Keratinocyte (primary cell): ENCODE data around the gene ZBTB33. TPM values are rescaled to one million over a fixed set of nuclear protein-coding genes. Genes with fewer than 3 reads are reported as not detected.

ENCODE experiments used
- DNase-seq: peaks from one replicate; pipeline ENCODE4 v3.0.0-alpha.2; 2011; ENCODE audit warnings: low read depth, missing footprints, low spot score
- FAIRE-seq: peaks from 2 replicates; lab custom pipeline; 2011; peaks lifted over from hg19 to GRCh38; lab: Jason Lieb, UNC
- H2AFZ ChIP-seq: 2 replicates; pipeline ENCODE4 v1.6.0; 2012; ENCODE audit warnings: low read length, control low read depth, inconsistent platforms; ENCODE audit not compliant: control insufficient read depth
- H3K27ac ChIP-seq: 2 replicates; pipeline ENCODE4 v1.5.1; 2011; ENCODE audit warnings: low read length; ENCODE audit not compliant: control insufficient read depth, insufficient read depth
- H3K27me3 ChIP-seq: 3 replicates; pipeline ENCODE4 v1.6.0; 2011; ENCODE audit warnings: low read length; ENCODE audit not compliant: control insufficient read depth, insufficient read depth; ENCODE audit errors: extremely low read depth
- H3K36me3 ChIP-seq, 2 experiments: 2 replicates in 1 of 2; 3 replicates in 1 of 2; pipeline ENCODE4 v1.5.1; 2011; ENCODE audit warnings: low read length in 2 of 2, mild to moderate bottlenecking in 1 of 2; ENCODE audit not compliant: control insufficient read depth in 2 of 2, insufficient read depth in 2 of 2; ENCODE audit errors: extremely low read depth in 1 of 2
- H3K4me1 ChIP-seq: 3 replicates; pipeline ENCODE4 v1.5.1; 2011; ENCODE audit warnings: low read length; ENCODE audit not compliant: control insufficient read depth, insufficient read depth; ENCODE audit errors: extremely low read depth
- H3K4me2 ChIP-seq: 3 replicates; pipeline ENCODE4 v1.6.0; 2011; ENCODE audit warnings: low read depth, low read length; ENCODE audit not compliant: control insufficient read depth, insufficient read depth; ENCODE audit errors: extremely low read depth
- H3K4me3 ChIP-seq, 3 experiments: fragments of 200-600 bp in 1 of 3; sonication (generic) in 1 of 3; 2 replicates in 2 of 3; 3 replicates in 1 of 3; pipeline ENCODE4 v1.5.1; 2011 to 2016; ENCODE audit warnings: low read length in 3 of 3, mild to moderate bottlenecking in 3 of 3, control low read depth in 2 of 3, inconsistent platforms in 1 of 3, low read depth in 1 of 3, mixed read lengths in 1 of 3, mixed run types in 1 of 3, moderate library complexity in 1 of 3; ENCODE audit not compliant: control insufficient read depth in 2 of 3, insufficient read depth in 2 of 3; ENCODE audit errors: extremely low read depth in 1 of 3
- H3K79me2 ChIP-seq: 2 replicates; pipeline ENCODE4 v1.6.0; 2012; ENCODE audit warnings: low read length; ENCODE audit not compliant: control insufficient read depth, insufficient read depth
- H3K9ac ChIP-seq: 3 replicates; pipeline ENCODE4 v1.6.0; 2011; ENCODE audit warnings: low read length; ENCODE audit not compliant: control insufficient read depth, insufficient read depth; ENCODE audit errors: extremely low read depth
- H3K9me1 ChIP-seq: 3 replicates; pipeline ENCODE4 v1.6.0; 2011; ENCODE audit warnings: low read length; ENCODE audit not compliant: control insufficient read depth, insufficient read depth; ENCODE audit errors: extremely low read depth
- H3K9me3 ChIP-seq: 2 replicates; pipeline ENCODE4 v1.5.1; 2012; ENCODE audit warnings: low read depth, low read length; ENCODE audit not compliant: control insufficient read depth
- H4K20me1 ChIP-seq: 3 replicates; pipeline ENCODE4 v1.6.0; 2011; ENCODE audit warnings: low read length; ENCODE audit not compliant: control insufficient read depth, insufficient read depth; ENCODE audit errors: extremely low read depth
- CTCF ChIP-seq, 3 experiments: IDR thresholded peaks in 1 of 3; conservative IDR thresholded peaks in 1 of 3; optimal IDR thresholded peaks in 1 of 3; 2 replicates in 2 of 3; 3 replicates in 1 of 3; pipeline versions ENCODE3 to v1.5.1; 2011; ENCODE audit warnings: low read length in 3 of 3, mild to moderate bottlenecking in 3 of 3, moderate library complexity in 2 of 3, control low read depth in 1 of 3, inconsistent platforms in 1 of 3; ENCODE audit not compliant: insufficient read depth in 2 of 3; ENCODE audit errors: extremely low read depth in 1 of 3
- EZH2 ChIP-seq: IDR thresholded peaks from one replicate; pipeline ENCODE4 v1.6.1; 2012; ENCODE audit warnings: inconsistent platforms, mild to moderate bottlenecking, low read length, moderate library complexity
- dilution Hi-C: fragments of 300-500 bp; cut with MboI; formaldehyde crosslinking; loops from one replicate; pipeline ENCODE4 v1.7.0; 2020; ENCODE audit warnings: low sequenced_read_pairs; ENCODE audit not compliant: extremely low pct_ligation_motif_present
- polyA plus RNA-seq, 5 experiments: library from polyadenylated mRNA; depleted of rRNA in 3 of 5; stranded (reverse) in 3 of 5; stranded (forward) in 1 of 5; unstranded in 1 of 5; fragments of >200 nt; gene quantifications; 1 replicate in 1 of 5; 2 replicates in 3 of 5; 3 replicates in 1 of 5; pipeline versions ENCODE4 v1.2.1 to v1.2.3, GENCODE V29; 2011 to 2012; ENCODE audit warnings: missing spikeins in 2 of 5, low read depth in 1 of 5, low replicate concordance in 1 of 5

The ZBTB33 gene
- polyA plus RNA-seq, 1 donor (not counting 4 experiments of a cell fraction or from before 2014, with no cell fraction given), result 13.4 TPM

- H3K9me1 ChIP-seq, result no peaks in the 10 kb centered on the region
- FAIRE-seq, result no peak
- H3K4me1 ChIP-seq, result no peaks in the 10 kb centered on the region
- H3K4me3 ChIP-seq, result no peak overlapping the region
- TF ChIP-seq CTCF (optimal IDR thresholded peaks at IDR 0.05 in 1 of 3, IDR thresholded peaks at IDR 0.05 in 1 of 3, conservative IDR thresholded peaks at IDR 0.05 in 1 of 3; ENCODE audit: extremely low read depth in 1 of 3, insufficient read depth in 2 of 3, low read length in 3 of 3) (no peak), EZH2 (no peak)
- no peak overlapping the region for H3K9ac ChIP-seq
- dilution Hi-C loops, result no loop called here
- no peak overlapping the region for H3K4me2 ChIP-seq
- H3K9me3 ChIP-seq, result no peaks in the 10 kb centered on the region
- H2AFZ ChIP-seq, result no peak overlapping the region
- no peaks in the 10 kb centered on the region for H3K27me3 ChIP-seq
- DNase-seq, result no peak
- no peaks in the 10 kb centered on the region for H3K79me2 ChIP-seq
- H4K20me1 ChIP-seq, result no peaks in the 10 kb centered on the region
- no peaks in the 10 kb centered on the region for H3K36me3 ChIP-seq
- no peak overlapping the region for H3K27ac ChIP-seq
Observed at GRCh38 chrX:120294651-120295050, 44.0 kb downstream of the ZBTB33 start.

GRCh38 chrX:120297923-120298322 is 47.3 kb downstream of the ZBTB33 start:
- H3K4me2 ChIP-seq, result no peak overlapping the region
- H3K4me3 ChIP-seq, result no peak overlapping the region
- H3K27ac ChIP-seq, result no peak overlapping the region
- H3K9me1 ChIP-seq, result no peaks in the 10 kb centered on the region
- H3K9me3 ChIP-seq, result no peaks in the 10 kb centered on the region
- dilution Hi-C loops, result no loop called here
- H3K36me3 ChIP-seq, result no peaks in the 10 kb centered on the region
- H3K9ac ChIP-seq, result no peak overlapping the region
- DNase-seq (no peak), FAIRE-seq (no peak)
- no peak overlapping the region for H2AFZ ChIP-seq
- H3K27me3 ChIP-seq, result no peaks in the 10 kb centered on the region
- no peaks in the 10 kb centered on the region for H3K79me2 ChIP-seq
- no peaks in the 10 kb centered on the region for H4K20me1 ChIP-seq
- TF ChIP-seq CTCF (optimal IDR thresholded peaks at IDR 0.05 in 1 of 3, IDR thresholded peaks at IDR 0.05 in 1 of 3, conservative IDR thresholded peaks at IDR 0.05 in 1 of 3; ENCODE audit: extremely low read depth in 1 of 3, insufficient read depth in 2 of 3, low read length in 3 of 3) (no peak), EZH2 (no peak)
- H3K4me1 ChIP-seq, result no peaks in the 10 kb centered on the region
